Heart right ventricle (tissue), 16 donors: ENCODE data around the gene SLC22A7. TPM values are rescaled to one million over a fixed set of nuclear protein-coding genes. Genes with fewer than 3 reads are reported as not detected.

ENCODE experiments used
- ATAC-seq, 8 donors: fragments of 200-7000 bp; cut with Tn5 transposase; one replicate each; pipeline ENCODE4 v1.9.1; 2020; ENCODE audit warnings: mild to moderate bottlenecking in 8 of 8, moderate library complexity in 8 of 8, moderate number of reproducible peaks in 1 of 8
- DNase-seq, 2 donors: peaks; one replicate each; pipeline ENCODE4 v3.0.0-alpha.2; 2020
- H3K27ac ChIP-seq, 10 donors: fragments of 200-600 bp; sonication (generic) in 2 of 10; one replicate each; pipeline versions ENCODE4 v1.5.0 to v1.8.0; 2020 to 2022; ENCODE audit warnings: mild to moderate bottlenecking in 3 of 10
- H3K27me3 ChIP-seq, 7 donors: fragments of 200-600 bp; one replicate each; pipeline ENCODE4 v1.8.0; 2021 to 2022; ENCODE audit warnings: mild to moderate bottlenecking in 2 of 7
- H3K36me3 ChIP-seq, 9 donors: fragments of 200-600 bp; sonication (generic) in 1 of 9; one replicate each; pipeline versions ENCODE4 v1.5.0 to v1.8.0; 2020 to 2022; ENCODE audit warnings: mild to moderate bottlenecking in 2 of 9
- H3K4me1 ChIP-seq, 9 donors: fragments of 200-600 bp; sonication (generic) in 1 of 9; one replicate each; pipeline versions ENCODE4 v1.5.0 to v1.8.0; 2020 to 2022; ENCODE audit warnings: mild to moderate bottlenecking in 4 of 9
- H3K4me3 ChIP-seq, 10 donors: fragments of 200-600 bp; sonication (generic) in 2 of 10; one replicate each; pipeline versions ENCODE4 v1.5.0 to v1.8.0; 2020 to 2022; ENCODE audit warnings: mild to moderate bottlenecking in 7 of 10, moderate library complexity in 2 of 10
- H3K9me3 ChIP-seq, 11 donors: fragments of 200-600 bp in 10 of 11; sonication (generic) in 2 of 11; one replicate each; pipeline versions ENCODE4 v1.5.0 to v1.8.0; 2013 to 2022; ENCODE audit warnings: mild to moderate bottlenecking in 2 of 11, control low read depth in 1 of 11, moderate library complexity in 1 of 11
- WGBS, 2 donors: extraction: QIAGEN DNeasy Blood & Tissue Kit; methylation state at CpG; one replicate each; pipeline ENCODE4 v1.1.7; 2013; ENCODE audit warnings: inconsistent platforms in 1 of 2; 5-methylcytosine and 5-hydroxymethylcytosine counted together
- intact Hi-C, 10 donors: fragments of 100-400 bp; cut with DNase I; formaldehyde crosslinking; loops; one replicate each; pipeline versions ENCODE4 v1.11.1 to v1.14.2; 2022
- polyA plus RNA-seq, 2 donors: library from polyadenylated mRNA; stranded (reverse); fragments of 200-250 nt; gene quantifications; one replicate each; pipeline ENCODE4 v1.2.3, GENCODE V29; 2013
- total RNA-seq, 10 donors: library from RNA; stranded (reverse); fragmentation: NEBNext Ultra II Directional in 3 of 10; extraction: Animal tissue kit (Norgen Biotek cat#: 25700) in 3 of 10; gene quantifications; one replicate each; pipeline versions ENCODE4 v1.2.1 to v1.2.4, GENCODE V29; 2021 to 2023
- TF ChIP-seq, protein P1 (sequence below), 9 donors: fragments of 200-600 bp; sonication (generic) in 2 of 9; IDR thresholded peaks; one replicate each; pipeline versions ENCODE4 v1.5.0 to v1.8.0; 2021 to 2022; ENCODE audit warnings: antibody characterized with exemption in 9 of 9, mild to moderate bottlenecking in 5 of 9, moderate library complexity in 1 of 9
- donor health status: Arrhythmogenic right ventricular cardiomyopathy.
- donor health status: ischemic (EF 13 %, LVEDD 7.1; RV severe dilation, severe dysfunction).
- donor health status: healthy with polysubstance abuse.
- donor health status: DM: no; HTN: yes; CAD: no.
- donor health status: DM: no; HTN: no; CAD: no.
- donor health status: ischemic (EF 25% LVEDD 6.9; RV normal size, moderate dysfunction).
- donor health status: ischemic (EF 25% LVEDD 5.7; RV mildly dilated, moderate dysfunction).
- donor health status: healthy.
- donor health status: DM: yes; HTN: yes; CAD: no.
- donor health status: Ischemic cardiomyopathy.
- donor health status: ischemic (EF 35%, LVEDD 5.7; RV mildly dilated, moderate dysfunction).
- donor health status: nonischemic (EF 11% LVEDD 7.7; RV severe dilation, severe dysfunction).
- donor health status: DM: yes; HTN: yes; CAD: no.
- donor health status: PGD.
- donor health status: ischemic (EF 29% LVEDD 5.4; RV normal size, mild dysfunction).
- donor health status: nonischemic (EF 23%, LVEDD 6.1; RV moderate dilation, normal function).

SLC22A7 gene
- total and polyA plus RNA-seq, 12 donors: 0.15 to 0.37 (median 0.22) TPM; not detected in 6

DNA sequence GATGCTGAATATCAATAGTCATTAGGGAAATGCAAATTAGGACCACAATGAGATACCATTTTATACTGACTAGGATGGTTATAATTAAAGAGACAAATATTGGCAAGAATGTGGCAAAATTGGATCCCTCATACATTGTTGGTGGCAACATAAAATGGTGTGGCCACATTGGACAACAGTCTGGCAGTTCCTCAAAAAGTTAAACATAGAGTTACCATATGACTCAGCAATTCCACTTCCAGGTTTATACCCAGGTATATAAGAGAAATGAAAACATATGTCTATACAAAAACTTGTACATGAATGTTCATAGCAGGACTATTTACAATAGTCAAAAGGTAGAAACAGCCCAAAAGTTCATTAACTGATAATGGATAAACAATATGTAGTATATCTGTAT, 12.6 kb downstream of the SLC22A7 start:
- peaks cover 0 to 45% (median 14%) of the 10 kb centered on the region in 9 donors for H3K4me1 ChIP-seq
- intact Hi-C loops: no loop called here

DNA sequence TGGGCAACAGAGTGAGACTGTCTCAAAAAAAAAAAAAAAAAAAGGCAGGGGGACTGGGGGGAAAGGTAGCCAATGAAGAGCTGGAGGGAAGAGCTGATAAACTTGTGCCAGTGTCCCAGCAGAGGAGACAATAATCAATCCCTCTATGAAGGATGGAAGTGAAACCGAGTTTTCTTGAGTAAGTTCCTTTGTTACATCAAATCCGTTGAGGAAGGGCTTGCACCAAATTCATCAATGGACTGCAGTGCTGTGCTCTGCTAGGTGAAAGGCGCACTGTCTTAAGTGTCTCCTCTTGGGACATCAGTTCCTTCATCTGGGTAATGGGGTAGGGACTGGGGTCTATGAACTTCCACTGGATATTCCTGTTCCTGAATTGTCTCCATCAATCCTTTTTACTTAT, 13.6 kb downstream of the SLC22A7 start:
- Histone ChIP-seq H3K27ac (no peak overlapping the region), H3K36me3 (no peaks in the 10 kb centered on the region), H3K27me3 (peaks cover 0 to 6% (median 0%) of the 10 kb centered on the region in 7 donors), H3K4me3 (no peak overlapping the region), H3K4me1 (peaks cover 0 to 45% (median 14%) of the 10 kb centered on the region in 9 donors), H3K9me3 (no peaks in the 10 kb centered on the region)
- no peak for ATAC-seq
- 83 to 89% methylated on average over 3 of the region's 3 CpGs for WGBS, 2 donors
- DNase-seq: no peak
- TF ChIP-seq, protein P1, sequence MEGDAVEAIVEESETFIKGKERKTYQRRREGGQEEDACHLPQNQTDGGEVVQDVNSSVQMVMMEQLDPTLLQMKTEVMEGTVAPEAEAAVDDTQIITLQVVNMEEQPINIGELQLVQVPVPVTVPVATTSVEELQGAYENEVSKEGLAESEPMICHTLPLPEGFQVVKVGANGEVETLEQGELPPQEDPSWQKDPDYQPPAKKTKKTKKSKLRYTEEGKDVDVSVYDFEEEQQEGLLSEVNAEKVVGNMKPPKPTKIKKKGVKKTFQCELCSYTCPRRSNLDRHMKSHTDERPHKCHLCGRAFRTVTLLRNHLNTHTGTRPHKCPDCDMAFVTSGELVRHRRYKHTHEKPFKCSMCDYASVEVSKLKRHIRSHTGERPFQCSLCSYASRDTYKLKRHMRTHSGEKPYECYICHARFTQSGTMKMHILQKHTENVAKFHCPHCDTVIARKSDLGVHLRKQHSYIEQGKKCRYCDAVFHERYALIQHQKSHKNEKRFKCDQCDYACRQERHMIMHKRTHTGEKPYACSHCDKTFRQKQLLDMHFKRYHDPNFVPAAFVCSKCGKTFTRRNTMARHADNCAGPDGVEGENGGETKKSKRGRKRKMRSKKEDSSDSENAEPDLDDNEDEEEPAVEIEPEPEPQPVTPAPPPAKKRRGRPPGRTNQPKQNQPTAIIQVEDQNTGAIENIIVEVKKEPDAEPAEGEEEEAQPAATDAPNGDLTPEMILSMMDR (IDR thresholded peaks at IDR 0.05): no peak
- intact Hi-C loops: no loop called here

More for the DNA sequence above, 12.6 kb downstream of the SLC22A7 start:
- no peaks in the 10 kb centered on the region for H3K9me3 ChIP-seq
- H3K27me3 ChIP-seq: peaks cover 0 to 6% (median 0%) of the 10 kb centered on the region in 7 donors
- DNase-seq: no peak
- no peak overlapping the region for H3K27ac ChIP-seq
- ATAC-seq: no peak
- TF ChIP-seq, protein P1 (IDR thresholded peaks at IDR 0.05): no peak
- H3K4me3 ChIP-seq: no peak overlapping the region
- H3K36me3 ChIP-seq: no peaks in the 10 kb centered on the region

DNA sequence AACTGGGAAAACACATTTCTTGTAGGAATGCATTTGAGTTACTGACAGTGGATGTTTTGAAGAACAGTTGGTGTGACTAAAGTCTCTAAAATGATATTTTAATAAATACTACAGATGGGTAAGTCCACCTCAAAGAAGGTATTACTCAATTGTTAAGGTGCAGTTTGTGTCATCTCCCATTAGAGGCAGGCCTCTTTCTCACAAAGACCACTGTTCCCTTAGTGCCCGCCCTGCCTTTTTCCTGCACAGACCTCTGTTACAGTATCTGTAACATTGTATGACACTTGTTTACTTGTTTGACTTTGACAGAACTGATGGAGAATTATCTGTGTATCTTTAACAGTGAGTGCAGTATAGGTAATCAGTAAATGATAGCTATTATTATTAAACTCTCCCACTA, 15.8 kb downstream of the SLC22A7 start:
- Histone ChIP-seq H3K4me3 (no peak overlapping the region), H3K27me3 (peaks cover 0 to 5% (median 0%) of the 10 kb centered on the region in 7 donors), H3K27ac (no peak overlapping the region), H3K4me1 (peaks cover 0 to 38% (median 3%) of the 10 kb centered on the region in 9 donors), H3K9me3 (no peaks in the 10 kb centered on the region), H3K36me3 (peaks cover 0 to 7% (median 0%) of the 10 kb centered on the region in 9 donors)
- TF ChIP-seq, protein P1 (IDR thresholded peaks at IDR 0.05): no peak
- no peak for DNase-seq
- intact Hi-C loops: no loop called here
- no peak for ATAC-seq
- WGBS, 2 donors: 96 to 100% methylated on average over 1 of the region's 1 CpG

DNA sequence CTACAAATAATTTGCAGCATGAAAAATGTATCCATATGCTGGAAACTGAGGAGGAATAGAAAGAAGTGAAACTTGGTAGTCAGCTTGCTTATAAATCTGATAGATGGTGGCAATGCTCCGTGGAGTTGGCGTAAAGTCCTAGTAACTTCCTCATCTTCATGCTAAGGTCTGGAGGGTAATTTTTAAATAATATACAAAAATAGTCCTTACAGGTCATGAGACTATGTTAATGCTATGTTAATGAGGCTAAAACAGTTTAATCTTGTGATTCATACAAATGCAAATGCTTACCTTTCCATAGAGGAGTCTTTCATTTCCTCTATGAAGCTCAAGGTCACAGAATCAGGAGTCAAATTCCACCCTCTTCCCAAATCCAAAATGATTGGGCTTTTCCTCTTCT, 20.0 kb downstream of the SLC22A7 start:
- H3K4me1 ChIP-seq: peaks cover 0 to 7% (median 0%) of the 10 kb centered on the region in 9 donors
- no peak overlapping the region for H3K4me3 ChIP-seq
- H3K27me3 ChIP-seq: no peaks in the 10 kb centered on the region
- no peaks in the 10 kb centered on the region for H3K9me3 ChIP-seq
- 92 to 95% methylated on average over 2 of the region's 2 CpGs for WGBS, 2 donors
- no peak overlapping the region for H3K27ac ChIP-seq
- H3K36me3 ChIP-seq: peaks cover 0 to 7% (median 0%) of the 10 kb centered on the region in 9 donors
- ATAC-seq (no peak), DNase-seq (no peak)
- intact Hi-C loops: no loop called here
- TF ChIP-seq, protein P1 (IDR thresholded peaks at IDR 0.05): no peak
